ENCODE results near the gene CCDC134. TPM values are rescaled to one million over a fixed set of nuclear protein-coding genes. Genes with fewer than 3 reads are reported as not detected.
A peak's percentile ranks its signal among the peaks of the same experiment; 100 is the strongest.
"Not testable (repeated sequence)": the region's sequence is repeated elsewhere in the genome, so short reads cannot be mapped to it uniquely, and the experiment has no call there.

Gene CCDC134
- total RNA-seq, 1 donor from 2014 or later = 4.1 TPM

GRCh38 chr22:41822317-41823057 lies 22.0 kb downstream of the CCDC134 start:
- no peak for DNase-seq (ENCODE audit: low spot score)

- DNase-seq (ENCODE audit: low spot score) = no peak
Observed at GRCh38 chr22:41823797-41824196, 23.3 kb downstream of the CCDC134 start.

DNA sequence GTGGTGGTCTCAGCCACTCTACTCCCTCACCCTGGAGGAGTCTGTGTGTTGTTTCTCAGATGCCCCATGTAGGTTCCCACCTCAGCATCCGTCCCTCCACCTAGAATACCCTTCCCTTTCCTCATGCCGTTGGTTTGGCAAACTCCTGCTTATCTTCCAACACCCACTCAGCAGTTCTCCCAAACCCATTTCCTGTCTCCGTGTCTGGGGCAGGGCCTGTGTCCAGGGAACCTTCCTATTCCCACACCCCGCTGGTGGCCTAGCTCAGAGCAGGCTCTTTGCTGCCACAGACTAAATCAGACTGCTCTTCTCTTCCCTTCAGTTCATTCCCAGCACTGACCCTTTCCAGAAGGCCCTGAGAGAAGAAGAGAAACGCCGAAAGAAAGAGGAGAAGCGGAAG lies 24.9 kb downstream of the CCDC134 start:
- no peak for DNase-seq (ENCODE audit: low spot score)

DNA sequence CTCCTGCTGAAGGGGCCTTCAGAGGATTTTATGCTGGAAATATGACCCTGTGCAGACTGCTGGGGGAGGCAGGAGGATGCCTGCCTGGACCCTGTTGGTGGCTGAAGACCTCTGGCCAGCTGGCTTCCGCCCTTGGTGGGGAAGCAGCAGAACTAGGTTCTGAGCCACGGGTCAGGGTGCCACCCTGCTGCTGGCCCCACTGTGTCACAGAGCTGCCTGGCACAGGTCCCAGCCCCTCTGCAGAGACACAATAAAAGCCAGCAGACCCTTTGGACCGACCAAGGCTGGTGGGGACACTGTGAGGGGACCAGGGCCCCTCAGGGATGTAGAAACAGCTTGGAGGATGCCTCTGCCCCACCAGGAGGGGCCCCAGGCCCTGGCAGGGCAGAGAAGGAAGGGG lies 25.5 kb downstream of the CCDC134 start:
- no peak for DNase-seq (ENCODE audit: low spot score)

- DNase-seq (ENCODE audit: low spot score) = no peak
Observed at GRCh38 chr22:41826430-41827383, 26.2 kb downstream of the CCDC134 start.

- no peak for DNase-seq (ENCODE audit: low spot score)
Observed at GRCh38 chr22:41827671-41828070, 27.2 kb downstream of the CCDC134 start.

DNA sequence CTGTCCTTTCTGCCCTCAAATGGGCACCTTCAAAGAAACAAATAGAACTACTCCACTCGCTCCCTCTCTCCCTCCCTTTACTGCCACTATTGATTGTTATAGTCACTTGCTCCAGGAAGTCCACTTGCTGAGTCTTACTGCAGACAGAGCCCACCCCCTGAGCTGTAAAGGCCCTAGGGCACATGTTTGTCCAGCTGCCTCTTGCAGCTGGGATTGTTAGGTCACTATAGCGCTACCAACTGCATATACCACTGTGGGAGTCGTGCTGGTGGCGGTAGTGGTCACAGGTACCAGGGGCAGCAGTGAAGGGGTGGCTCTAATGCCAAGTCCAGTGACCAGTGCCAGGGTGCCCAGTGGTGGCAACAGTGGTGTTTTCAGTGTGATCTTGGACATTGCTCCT lies 28.0 kb downstream of the CCDC134 start:
- no peak for DNase-seq (ENCODE audit: low spot score)

DNA sequence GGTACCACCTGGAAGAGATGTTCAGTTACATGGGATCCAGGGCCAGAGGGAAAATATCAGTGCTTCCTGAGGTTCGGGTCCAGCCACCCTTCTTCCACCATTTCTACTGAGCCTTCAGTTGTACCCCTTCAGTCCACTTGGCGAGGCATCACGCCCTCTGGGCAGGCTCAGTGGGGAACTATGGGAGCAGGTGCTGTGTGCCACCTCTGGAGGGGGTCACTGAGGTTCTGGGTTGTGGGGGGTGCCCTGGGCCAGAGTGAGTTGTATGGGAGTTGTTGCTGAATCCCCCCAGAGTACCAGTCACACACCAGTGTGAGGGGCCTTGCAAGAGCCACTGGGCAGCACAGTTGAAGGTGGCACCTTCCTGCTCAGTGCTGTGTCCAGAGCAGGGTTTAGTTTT lies 29.7 kb downstream of the CCDC134 start:
- no peak for DNase-seq (ENCODE audit: low spot score)

DNA sequence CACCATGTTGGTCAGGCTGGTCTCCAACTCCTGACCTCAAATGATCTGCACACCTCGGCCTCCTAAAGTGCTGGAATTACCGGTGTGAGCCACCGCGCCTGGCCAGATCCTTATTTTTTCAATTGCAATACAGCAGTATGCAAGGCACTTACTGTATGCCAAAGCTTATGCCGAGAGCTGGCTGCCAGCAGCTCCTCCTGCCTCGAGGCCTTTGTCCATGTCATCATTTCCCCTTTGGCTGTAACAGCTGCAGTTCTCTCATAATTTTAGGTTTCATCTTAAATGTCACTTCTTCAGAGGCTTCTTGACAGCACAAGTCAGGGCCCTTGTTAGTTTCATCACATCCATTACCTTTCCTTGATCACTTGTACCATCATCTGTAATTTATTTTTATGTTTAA lies 30.9 kb downstream of the CCDC134 start:
- DNase-seq (ENCODE audit: low spot score) = no peak

- no peak for DNase-seq (ENCODE audit: low spot score)
Observed at GRCh38 chr22:41831828-41832552, 31.5 kb downstream of the CCDC134 start.

DNA sequence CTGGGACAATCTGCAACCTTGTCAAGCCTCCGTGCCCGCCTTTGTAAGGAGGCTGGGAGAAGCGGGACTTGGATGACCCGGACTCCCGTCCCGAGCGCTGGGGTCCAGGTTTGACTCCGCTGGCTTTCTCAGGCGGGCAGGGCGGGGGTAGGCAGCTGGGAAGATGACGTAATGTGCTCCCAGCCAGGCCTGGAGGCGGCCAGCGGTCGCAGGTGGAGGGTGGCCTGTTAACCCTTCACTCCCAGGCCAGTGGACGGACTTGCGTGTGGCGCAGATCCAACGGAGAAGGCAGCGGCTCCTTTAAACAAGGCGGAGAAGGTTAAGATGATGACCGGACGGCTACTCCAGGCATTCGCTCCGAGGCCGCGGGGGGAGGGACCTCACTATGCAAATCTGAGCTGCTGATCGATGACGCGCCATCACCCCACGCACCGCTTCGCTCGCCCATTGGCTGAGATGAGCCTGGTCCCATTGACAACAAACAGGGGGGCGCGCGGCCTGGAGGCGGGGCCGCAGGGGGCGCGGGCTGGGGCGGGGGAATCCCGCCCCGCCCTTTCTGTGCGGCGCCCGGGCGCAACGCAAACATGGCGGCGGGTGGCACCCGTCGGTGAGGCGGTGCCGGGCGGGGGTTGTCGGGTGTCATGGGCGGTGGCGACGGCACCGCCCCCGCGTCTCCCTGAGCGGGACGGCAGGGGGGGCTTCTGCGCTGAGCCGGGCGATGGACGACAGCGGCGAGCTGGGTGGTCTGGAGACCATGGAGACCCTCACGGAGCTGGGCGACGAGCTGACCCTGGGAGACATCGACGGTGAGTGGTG lies 32.3 kb downstream of the CCDC134 start, which contains the start of gene SREBF2:
TSS of gene SREBF2 (plus strand) at position 553 of the 816 bp plus-strand sequence. CDS start at position 719, 166 bp downstream.
- DNase-seq (ENCODE audit: low spot score) = peak; percentile 100

DNA sequence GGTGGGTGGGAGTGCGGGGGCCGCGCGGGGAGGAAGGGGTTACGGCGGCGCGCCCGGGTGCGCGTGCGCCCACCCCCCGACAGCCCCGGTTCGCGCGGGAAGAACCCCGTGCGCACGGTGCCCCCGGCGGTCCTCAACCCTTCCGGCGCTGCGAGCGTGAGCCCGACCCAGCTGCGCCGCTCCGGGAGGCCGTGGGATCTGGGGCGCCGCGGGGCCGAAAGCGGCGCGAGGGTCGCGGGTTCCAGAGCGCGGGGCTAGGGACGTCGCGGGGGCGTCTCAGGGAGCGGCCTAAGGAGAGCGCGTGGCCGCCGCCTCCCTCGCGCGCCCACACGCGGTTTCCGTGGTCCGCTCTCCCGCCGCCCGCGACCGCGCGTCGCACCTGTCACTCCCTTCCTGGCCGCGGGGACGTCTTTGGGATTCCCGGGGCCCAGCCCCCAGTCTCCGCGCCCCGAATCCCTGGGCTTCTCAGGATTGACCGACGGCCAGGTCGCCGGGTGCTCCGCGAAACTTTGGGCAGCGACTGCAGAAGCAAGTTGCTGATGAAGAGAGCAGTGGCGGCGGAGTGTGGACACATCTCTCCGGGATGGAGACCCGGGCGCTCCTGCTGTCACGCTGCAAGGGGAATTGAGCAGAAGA lies 33.0 kb downstream of the CCDC134 start:
- no peak for DNase-seq (ENCODE audit: low spot score)

GRCh38 chr22:41834005-41834944 lies 33.8 kb downstream of the CCDC134 start:
- no peak for DNase-seq (ENCODE audit: low spot score)

DNA sequence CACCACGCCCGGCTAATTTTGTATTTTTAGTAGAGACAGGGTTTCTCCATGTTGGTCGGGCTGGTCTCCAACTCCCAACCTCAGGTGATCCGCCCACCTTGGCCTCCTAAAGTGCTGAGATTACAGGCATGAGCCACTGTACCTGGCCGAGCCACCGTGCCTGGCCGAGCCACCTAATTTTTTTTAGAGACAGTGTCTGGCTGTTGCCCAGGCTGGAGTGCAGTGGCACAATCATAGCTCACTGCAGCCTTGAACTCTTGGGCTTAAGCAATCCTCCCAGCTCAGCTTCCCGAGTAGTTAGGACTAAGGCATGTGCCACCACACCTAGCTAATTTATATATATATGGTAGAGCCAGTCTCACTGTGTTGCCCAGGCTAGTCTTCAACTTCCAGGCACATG lies 35.0 kb downstream of the CCDC134 start:
- DNase-seq (ENCODE audit: low spot score) = not testable (repeated sequence)

DNA sequence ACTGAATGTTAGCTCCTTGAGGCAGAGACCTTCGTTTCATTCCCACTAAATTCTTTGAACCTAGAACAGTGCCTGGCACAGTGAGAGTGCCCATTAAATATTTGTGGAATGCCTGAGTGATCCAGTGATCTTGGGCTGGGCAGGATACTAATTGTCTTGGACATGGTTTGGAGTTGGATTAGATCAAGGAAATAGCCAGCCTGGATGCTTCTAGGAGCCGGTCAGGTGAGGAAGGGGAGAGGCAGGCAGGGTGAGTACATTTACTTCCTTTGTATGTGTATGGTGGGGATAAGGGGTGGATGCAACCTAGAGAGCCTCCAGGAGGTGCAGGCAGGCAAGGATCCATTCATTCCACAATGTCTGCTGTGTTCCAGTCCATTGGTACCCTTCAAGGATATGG lies 36.1 kb downstream of the CCDC134 start:
- DNase-seq (ENCODE audit: low spot score) = no peak

DNA sequence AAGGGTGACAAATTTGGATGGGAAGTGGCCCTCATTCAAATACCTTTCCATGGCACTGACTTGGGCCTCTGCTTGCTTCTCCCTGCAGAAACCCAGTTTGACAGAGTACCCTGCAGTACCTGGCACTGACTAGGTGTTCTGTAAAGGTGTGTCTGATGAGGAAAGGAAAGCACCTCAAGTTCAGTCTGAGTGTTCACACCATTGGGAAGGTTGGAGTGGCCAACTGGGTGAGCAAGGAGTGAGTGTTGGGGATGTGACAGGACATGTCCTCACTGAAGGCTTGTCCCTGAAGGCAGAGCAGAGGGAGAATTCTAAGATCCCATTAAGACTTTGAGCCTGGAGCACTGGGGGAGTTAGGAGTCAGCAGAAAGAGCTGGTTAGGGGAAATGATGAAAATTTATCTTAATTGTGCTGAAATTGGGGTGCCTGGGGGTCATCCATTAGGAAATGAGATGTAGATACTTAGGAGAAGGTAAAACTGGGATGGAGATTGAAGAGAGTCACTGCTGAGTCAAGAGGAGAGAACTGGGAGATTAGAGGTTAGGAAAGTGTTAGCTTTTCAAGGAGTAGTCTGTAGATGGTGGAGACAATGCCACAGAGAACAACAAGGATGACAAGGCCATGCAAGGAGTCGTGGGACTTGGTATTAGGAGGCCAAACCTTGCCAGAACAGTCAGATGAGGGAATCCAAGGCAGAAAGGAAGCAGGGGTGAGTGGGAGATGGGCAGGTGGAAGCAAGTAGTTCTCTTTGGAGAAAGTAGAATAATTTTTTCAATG lies 38.6 kb downstream of the CCDC134 start:
- DNase-seq (ENCODE audit: low spot score) = no peak

- no peak for DNase-seq (ENCODE audit: low spot score)
Observed at GRCh38 chr22:41840216-41840615, 39.7 kb downstream of the CCDC134 start.

DNA sequence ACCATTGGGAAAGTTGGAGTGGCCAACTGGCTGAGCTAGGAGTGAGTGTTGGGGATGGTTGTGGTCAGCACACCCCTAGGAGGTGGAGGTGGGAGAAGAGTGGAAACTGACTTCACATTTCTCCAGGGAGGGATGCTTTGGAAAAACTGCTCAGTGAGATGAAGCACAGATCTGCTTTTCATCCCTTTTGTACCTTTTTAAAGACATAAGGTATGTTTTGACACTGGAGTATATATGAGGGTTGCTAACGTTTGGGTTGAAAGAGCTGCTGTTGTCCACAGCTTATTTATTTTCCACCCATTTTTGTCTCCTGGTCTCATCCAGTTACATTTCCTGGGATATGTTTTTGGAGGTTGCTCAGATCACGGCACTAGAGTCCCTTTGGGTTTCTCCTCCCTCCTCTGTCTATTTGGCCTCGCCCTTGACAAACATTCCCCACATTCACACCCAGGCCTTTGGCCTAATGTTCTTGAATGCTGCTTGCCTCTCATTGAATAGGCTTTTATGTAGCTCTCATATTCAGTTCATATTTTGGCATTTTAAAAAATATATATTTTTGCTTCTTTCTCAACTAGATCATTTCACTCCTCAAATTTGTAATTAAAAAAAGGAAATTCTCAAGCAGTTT lies 40.7 kb downstream of the CCDC134 start:
- no peak for DNase-seq (ENCODE audit: low spot score)

Data from mesenteric fat pad (tissue), 1 donor.